Measurements from ENCODE around the gene FAM234B.

- TF ChIP-seq CTCF (IDR thresholded peaks at IDR 0.05; ENCODE audit: insufficient read depth, low read length, poor library complexity, severe bottlenecking) (no peak), EZH2phosphoT487 (conservative IDR thresholded peaks at IDR 0.05; ENCODE audit: low read length) (no peak)
Observed at GRCh38 chr12:13024531-13024916, 19.7 kb upstream of the FAM234B start.

Data from SU-DHL-6 (cell line).